Smooth muscle cell (in vitro differentiated cells): ENCODE data around the gene LAMA4. TPM values are rescaled to one million over a fixed set of nuclear protein-coding genes. Genes with fewer than 3 reads are reported as not detected.

Source experiments
- DNase-seq: peaks from one replicate; lab custom pipeline; 2025; ENCODE audit not compliant: unreplicated experiment; lab: John Stamatoyannopoulos, UW
- H2AFZ ChIP-seq: fragments of 200-600 bp; sonication (generic); 2 replicates; pipeline ENCODE4 v1.6.0; 2016; ENCODE audit warnings: antibody characterized with exemption, low read depth, mild to moderate bottlenecking
- H3F3A ChIP-seq: fragments of 200-600 bp; sonication (generic); 2 replicates; pipeline ENCODE4 v1.6.0; 2017; ENCODE audit warnings: antibody characterized with exemption, low read depth
- H3K27ac ChIP-seq: fragments of 200-600 bp; sonication (generic); 2 replicates; pipeline ENCODE4 v1.5.1; 2016; ENCODE audit warnings: low read depth, mild to moderate bottlenecking
- H3K27me3 ChIP-seq: fragments of 200-600 bp; sonication (generic); 2 replicates; pipeline ENCODE4 v1.6.1; 2016; ENCODE audit warnings: low read depth, mild to moderate bottlenecking
- H3K36me3 ChIP-seq: fragments of 200-600 bp; sonication (generic); 2 replicates; pipeline ENCODE4 v1.5.1; 2016; ENCODE audit warnings: low read depth
- H3K4me1 ChIP-seq: fragments of 200-600 bp; sonication (generic); 2 replicates; pipeline ENCODE4 v1.5.1; 2016; ENCODE audit warnings: low read depth
- H3K4me2 ChIP-seq: fragments of 200-600 bp; sonication (generic); 2 replicates; pipeline ENCODE4 v1.6.0; 2016; ENCODE audit warnings: mild to moderate bottlenecking
- H3K4me3 ChIP-seq: fragments of 200-600 bp; sonication (generic); 2 replicates; pipeline ENCODE4 v1.5.1; 2016; ENCODE audit warnings: mild to moderate bottlenecking
- H3K79me2 ChIP-seq: fragments of 200-600 bp; sonication (generic); 2 replicates; pipeline ENCODE4 v1.6.0; 2016; ENCODE audit warnings: low read depth, mild to moderate bottlenecking
- H3K9ac ChIP-seq: fragments of 200-600 bp; sonication (generic); 2 replicates; pipeline ENCODE4 v1.6.0; 2016; ENCODE audit warnings: low read depth
- H3K9me3 ChIP-seq: fragments of 200-600 bp; sonication (generic); replicated peaks from 2 replicates; pipeline ENCODE4 v1.5.1; 2016; ENCODE audit warnings: low read depth
- H4K20me1 ChIP-seq: fragments of 200-600 bp; sonication (generic); 2 replicates; pipeline ENCODE4 v1.6.0; 2016; ENCODE audit warnings: low read depth
- WGBS: methylation state at CpG from one replicate; pipeline ENCODE4 v1.1.7; 2016; ENCODE audit warnings: low lambda C conversion rate; 5-methylcytosine and 5-hydroxymethylcytosine counted together
- polyA plus RNA-seq: library from polyadenylated mRNA; unstranded; fragments of >200 nt; fragmentation: Nextera tagmentation; extraction: Ambion mirVana; gene quantifications from 2 replicates; pipeline ENCODE4 v1.2.1, GENCODE V29; 2016
- total RNA-seq: library from RNA; depleted of rRNA; stranded (reverse); fragments of >200 nt; gene quantifications from 2 replicates; pipeline ENCODE4 v1.2.3, GENCODE V29; 2014
- TF ChIP-seq, protein P1 (sequence below): fragments of 200-600 bp; sonication (generic); IDR thresholded peaks from 2 replicates; pipeline ENCODE4 v1.5.1; 2017; ENCODE audit warnings: borderline replicate concordance, mild to moderate bottlenecking, antibody characterized with exemption; ENCODE audit not compliant: insufficient read depth, poor library complexity, severe bottlenecking

Gene LAMA4
- total and polyA plus RNA-seq, 2 experiments from 2014 or later, result 9.1 to 29.4 TPM

DNA sequence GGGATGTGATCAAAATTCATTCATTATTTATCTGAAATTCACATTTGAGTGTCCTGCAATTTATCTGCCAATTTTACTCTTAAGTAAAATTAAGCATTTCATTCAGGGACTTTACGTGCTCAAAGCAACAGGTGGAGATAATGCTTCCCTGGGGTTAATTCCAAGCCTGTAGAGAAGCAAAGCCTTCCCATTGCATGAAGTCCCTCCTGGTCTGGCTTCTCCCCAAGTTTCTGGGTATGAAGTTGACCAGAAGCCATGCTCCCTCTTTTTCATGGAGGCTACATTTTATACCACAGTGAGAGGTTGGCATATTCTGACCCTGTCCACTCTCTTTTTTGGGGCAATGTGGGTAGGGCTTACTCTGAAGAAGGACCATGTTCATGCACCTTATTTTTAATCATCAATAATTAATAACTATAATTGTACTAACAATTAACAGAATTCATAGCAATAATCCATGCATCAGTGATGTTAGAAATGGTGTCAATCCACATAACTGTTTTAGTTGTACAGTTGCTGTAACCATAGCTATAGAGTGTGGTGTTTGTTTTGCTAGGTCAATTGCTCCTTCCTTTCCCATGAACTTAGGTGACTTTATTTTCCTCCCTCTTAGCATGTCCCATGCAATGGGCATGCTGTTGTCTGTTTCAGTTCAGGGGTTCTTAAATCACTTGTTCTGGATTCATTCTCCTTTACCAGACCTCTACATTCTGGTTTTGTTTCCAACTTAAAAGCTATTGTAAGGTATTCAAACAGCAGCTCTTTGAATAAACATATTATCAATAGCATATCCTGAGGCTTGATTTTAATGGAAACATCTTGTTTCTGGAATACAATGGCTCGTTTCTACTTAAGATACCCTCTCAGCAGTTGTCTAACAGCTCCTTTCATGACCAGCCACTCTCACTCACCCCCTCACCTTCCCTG is 1.5 kb downstream of the LAMA4 start:
- peak overlapping the region; percentile 67 for H2AFZ ChIP-seq
- no peak for DNase-seq
- 46% methylated on average over 2 of the region's 2 CpGs for WGBS
- H3K27me3 ChIP-seq, result peaks cover 22% of the 10 kb centered on the region
- H3K9ac ChIP-seq, result no peak overlapping the region
- peaks cover 6% of the 10 kb centered on the region for H3K4me1 ChIP-seq
- H4K20me1 ChIP-seq, result no peaks in the 10 kb centered on the region
- TF ChIP-seq, protein P1, sequence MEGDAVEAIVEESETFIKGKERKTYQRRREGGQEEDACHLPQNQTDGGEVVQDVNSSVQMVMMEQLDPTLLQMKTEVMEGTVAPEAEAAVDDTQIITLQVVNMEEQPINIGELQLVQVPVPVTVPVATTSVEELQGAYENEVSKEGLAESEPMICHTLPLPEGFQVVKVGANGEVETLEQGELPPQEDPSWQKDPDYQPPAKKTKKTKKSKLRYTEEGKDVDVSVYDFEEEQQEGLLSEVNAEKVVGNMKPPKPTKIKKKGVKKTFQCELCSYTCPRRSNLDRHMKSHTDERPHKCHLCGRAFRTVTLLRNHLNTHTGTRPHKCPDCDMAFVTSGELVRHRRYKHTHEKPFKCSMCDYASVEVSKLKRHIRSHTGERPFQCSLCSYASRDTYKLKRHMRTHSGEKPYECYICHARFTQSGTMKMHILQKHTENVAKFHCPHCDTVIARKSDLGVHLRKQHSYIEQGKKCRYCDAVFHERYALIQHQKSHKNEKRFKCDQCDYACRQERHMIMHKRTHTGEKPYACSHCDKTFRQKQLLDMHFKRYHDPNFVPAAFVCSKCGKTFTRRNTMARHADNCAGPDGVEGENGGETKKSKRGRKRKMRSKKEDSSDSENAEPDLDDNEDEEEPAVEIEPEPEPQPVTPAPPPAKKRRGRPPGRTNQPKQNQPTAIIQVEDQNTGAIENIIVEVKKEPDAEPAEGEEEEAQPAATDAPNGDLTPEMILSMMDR, result no peak
- H3K4me2 ChIP-seq, result peak overlapping the region; percentile 86
- no peaks in the 10 kb centered on the region for H3F3A ChIP-seq
- H3K36me3 ChIP-seq, result no peaks in the 10 kb centered on the region
- no peaks in the 10 kb centered on the region for H3K9me3 ChIP-seq
- no peaks in the 10 kb centered on the region for H3K79me2 ChIP-seq
- H3K27ac ChIP-seq, result no peak overlapping the region
- H3K4me3 ChIP-seq, result peak overlapping the region; percentile 59

DNA sequence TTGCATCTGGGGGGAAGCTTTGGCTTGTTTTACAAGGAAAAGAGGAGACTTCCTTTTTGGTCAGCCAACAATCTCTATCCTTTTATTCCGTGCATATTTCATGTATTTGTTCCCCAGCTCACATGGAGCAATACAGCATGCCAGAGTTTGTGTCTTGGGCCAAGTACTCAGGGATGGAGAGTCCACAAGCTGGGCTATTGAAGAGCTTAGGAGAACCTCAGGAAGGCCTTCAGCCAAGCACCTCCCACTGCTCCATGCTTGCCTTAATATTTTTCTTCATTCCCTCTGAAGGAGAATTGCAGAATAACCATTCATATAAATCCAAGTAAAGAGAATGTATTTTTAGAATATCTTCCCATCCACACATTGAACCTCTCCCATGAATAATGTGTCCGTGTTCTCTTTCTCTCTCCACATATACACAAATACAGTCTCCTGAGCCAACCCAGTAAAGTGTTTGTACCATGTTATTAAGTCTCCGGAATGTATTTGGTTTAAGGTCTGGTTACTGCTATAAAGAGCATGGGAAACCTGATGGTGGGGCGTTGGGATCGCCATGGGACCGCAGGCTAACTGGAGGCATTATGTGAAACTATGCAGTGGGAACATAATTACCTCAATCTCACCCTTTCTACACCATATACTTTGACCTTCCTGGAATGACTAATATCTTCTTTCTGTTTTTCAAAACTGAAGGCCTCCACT is 3.0 kb downstream of the LAMA4 start:
- 90% methylated on average over 6 of the region's 6 CpGs for WGBS
- H3K4me1 ChIP-seq, result peaks cover 6% of the 10 kb centered on the region
- no peak overlapping the region for H3K27ac ChIP-seq
- H2AFZ ChIP-seq, result no peak overlapping the region
- H3K4me3 ChIP-seq, result peak overlapping the region; percentile 59
- H4K20me1 ChIP-seq, result no peaks in the 10 kb centered on the region
- H3K9me3 ChIP-seq, result no peaks in the 10 kb centered on the region
- H3K79me2 ChIP-seq, result no peaks in the 10 kb centered on the region
- TF ChIP-seq, protein P1, result no peak
- no peak for DNase-seq
- H3K4me2 ChIP-seq, result no peak overlapping the region
- peaks cover 22% of the 10 kb centered on the region for H3K27me3 ChIP-seq
- no peak overlapping the region for H3K9ac ChIP-seq
- no peaks in the 10 kb centered on the region for H3F3A ChIP-seq
- H3K36me3 ChIP-seq, result no peaks in the 10 kb centered on the region

DNA sequence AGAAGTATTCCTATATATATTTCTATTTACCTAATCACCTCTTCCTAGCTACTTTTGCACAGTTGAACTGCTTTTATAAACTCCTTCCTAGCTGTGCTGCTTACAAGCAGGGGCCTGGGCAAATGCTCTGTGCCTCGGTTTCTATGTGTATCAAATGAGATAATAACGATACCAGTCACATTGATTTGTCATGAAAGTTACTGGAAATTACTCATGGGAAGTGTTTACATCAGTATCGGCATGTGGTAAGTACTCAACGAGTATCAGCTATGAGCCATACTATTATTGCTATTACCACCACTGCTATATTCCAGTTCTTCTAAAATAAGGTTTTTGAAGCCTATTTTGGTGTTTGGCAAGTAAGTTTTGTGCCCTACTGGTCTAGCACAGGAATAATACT is 4.9 kb downstream of the LAMA4 start:
- no peak overlapping the region for H3K4me2 ChIP-seq
- H2AFZ ChIP-seq, result no peak overlapping the region
- H3K79me2 ChIP-seq, result no peaks in the 10 kb centered on the region
- no peaks in the 10 kb centered on the region for H3K36me3 ChIP-seq
- no peak for DNase-seq
- TF ChIP-seq, protein P1, result no peak
- no peak overlapping the region for H3K9ac ChIP-seq
- H4K20me1 ChIP-seq, result no peaks in the 10 kb centered on the region
- WGBS, result 97% methylated on average over 4 of the region's 4 CpGs
- no peaks in the 10 kb centered on the region for H3K9me3 ChIP-seq
- peaks cover 5% of the 10 kb centered on the region for H3F3A ChIP-seq
- no peak overlapping the region for H3K27ac ChIP-seq
- H3K27me3 ChIP-seq, result peaks cover 18% of the 10 kb centered on the region
- no peak overlapping the region for H3K4me3 ChIP-seq
- peaks cover 6% of the 10 kb centered on the region for H3K4me1 ChIP-seq
